Islet precursor cell (in vitro differentiated cells): Measurements from ENCODE around the gene FHIP2A.
"Not testable (repeated sequence)": the region's sequence is repeated elsewhere in the genome, so short reads cannot be mapped to it uniquely, and the experiment has no call there.

ENCODE experiments used
- DNase-seq: peaks from one replicate; pipeline ENCODE4 v3.0.0-alpha.2; 2018

Gene FHIP2A

GRCh38 chr10:114821915-114822443, 399 bp downstream of the FHIP2A start:
- DNase-seq, result peak; percentile 73

- DNase-seq, result peak; percentile 62
Measured at GRCh38 chr10:114822444-114823076, 980 bp downstream of the FHIP2A start.

GRCh38 chr10:114823077-114823463, 1.5 kb downstream of the FHIP2A start:
- no peak for DNase-seq

GRCh38 chr10:114824391-114824790, 2.8 kb downstream of the FHIP2A start:
- no peak for DNase-seq

- DNase-seq, result no peak
Measured at GRCh38 chr10:114825513-114826253, 4.1 kb downstream of the FHIP2A start.

DNA sequence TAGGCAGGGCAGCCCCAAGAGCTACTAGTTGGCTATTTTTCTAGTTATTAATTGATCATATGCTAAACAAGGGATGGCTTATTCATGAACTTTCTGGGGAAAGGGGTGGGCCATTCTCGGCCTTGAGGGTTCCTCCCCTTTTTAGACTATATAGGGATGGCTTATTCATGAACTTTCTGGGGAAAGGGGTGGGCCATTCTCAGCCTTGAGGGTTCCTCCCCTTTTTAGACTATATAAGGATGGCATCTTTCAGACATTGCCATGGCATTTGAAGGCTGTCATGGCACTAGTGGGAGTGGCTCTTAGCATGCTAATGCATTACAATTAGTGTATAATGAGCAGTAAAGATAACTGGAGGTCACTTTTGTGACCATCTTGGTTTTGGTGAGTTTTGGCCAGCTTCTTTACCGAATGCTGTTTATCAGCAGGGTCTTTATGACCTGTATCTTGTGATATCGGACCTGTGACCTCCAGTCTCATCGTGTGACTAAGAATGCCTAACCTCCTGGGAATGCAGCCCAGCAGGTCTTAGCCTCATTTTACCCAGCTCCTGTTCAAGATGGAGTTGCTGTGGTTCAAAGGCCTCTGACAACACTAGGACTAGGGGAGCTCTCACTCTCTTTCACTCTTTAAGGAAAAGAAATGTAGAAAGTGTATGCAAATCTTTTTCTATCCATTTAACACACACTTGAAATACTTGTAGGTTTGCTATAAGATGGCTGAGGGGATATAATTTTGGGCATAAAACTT, 7.8 kb downstream of the FHIP2A start:
- DNase-seq, result no peak

DNA sequence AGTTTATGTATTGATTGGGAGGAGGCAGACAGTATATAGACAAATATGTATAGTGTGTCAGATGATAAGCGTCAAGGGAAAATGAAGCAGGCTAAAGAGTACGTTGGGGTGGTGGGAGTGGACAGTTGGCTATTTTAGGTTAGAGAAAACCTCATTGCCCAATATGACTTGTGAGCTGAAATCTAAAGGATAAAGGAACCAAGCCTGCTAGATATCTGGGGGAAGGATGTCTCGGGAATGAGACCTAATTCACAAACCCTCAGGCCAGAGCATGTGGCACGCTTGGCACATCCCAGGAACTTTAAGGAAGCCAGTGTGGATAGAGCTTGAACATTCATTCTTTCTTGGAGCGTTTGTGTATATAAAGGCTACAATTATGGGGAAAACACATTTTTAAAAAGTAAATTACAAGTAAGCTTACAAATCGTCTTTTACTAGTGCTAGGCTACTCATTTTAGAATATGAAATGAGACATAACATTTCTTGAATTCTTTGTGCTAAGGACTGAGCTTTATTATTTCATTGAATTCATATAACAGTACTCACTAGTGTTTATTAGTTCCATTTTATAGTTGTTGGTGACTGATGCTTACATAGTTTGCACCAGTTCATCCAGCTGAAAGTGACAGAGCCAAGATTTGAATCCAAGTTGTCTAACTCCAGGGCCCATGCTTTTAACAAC, 9.7 kb downstream of the FHIP2A start:
- no peak for DNase-seq

DNA sequence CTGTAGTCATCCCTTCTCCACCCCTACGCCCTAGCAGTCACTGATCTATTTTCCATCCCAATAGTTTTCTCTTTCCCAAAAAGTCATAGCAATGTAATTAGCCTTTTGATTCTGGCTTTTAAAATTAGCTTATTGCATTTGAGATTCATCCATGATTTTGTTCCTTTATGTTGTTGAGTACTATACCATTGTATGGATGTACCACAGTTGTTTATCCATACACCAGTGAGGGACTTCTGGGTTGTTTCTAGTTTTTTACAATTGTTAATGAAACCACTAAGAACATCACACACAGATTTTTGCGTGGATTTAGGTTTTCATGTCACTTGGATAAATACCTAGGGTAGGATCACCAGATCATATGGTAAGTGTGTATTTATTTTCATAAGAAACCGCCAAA, 16.1 kb downstream of the FHIP2A start:
- DNase-seq, result no peak

- DNase-seq, result no peak
Measured at GRCh38 chr10:114839901-114840300, 18.3 kb downstream of the FHIP2A start.

- no peak for DNase-seq
Measured at GRCh38 chr10:114845978-114846693, 24.6 kb downstream of the FHIP2A start.

- DNase-seq, result not testable (repeated sequence)
Measured at GRCh38 chr10:114847517-114847916, 25.9 kb downstream of the FHIP2A start.

- no peak for DNase-seq
Measured at GRCh38 chr10:114849674-114850073, 28.1 kb downstream of the FHIP2A start.

GRCh38 chr10:114850126-114850525, 28.5 kb downstream of the FHIP2A start:
- no peak for DNase-seq

DNA sequence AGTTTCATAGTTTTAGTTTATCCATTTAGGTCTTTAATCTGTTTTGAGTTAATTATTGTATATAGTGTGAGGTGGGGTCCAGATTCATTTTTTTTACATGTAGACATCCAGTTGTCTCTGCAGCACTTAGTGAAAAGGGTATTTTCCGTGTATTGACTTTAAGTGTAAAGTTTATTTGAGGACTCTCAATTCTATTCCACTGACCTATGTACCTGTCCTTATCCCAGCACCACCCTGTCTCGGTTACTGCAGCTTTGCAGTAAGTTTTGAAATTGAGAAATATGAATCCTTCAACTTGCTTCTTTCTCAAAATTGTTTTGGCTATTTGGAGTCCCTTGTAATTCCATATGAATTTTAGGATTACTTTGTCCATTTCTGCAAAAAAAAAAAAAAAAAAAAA, 29.8 kb downstream of the FHIP2A start:
- no peak for DNase-seq

GRCh38 chr10:114852197-114852596, 30.6 kb downstream of the FHIP2A start:
- DNase-seq, result no peak

DNA sequence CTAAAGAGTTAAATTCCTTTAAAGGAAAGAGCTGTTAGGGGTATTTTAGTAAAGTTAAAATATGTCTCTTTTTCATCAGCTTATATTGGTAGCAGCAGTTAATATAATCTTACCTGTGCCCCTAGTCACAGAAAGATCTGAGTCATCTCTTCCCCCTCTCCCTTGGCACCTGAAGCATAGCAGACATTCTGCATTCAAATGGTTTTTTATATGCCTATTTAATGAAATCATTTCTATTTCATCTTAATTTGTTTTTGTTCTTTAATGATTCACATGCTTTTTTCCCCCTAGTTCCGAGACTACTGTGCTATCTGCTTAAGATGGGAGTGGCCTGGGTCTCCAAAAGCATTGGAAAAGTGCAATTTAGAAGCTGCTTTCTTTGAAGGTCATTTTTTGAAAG, 33.3 kb downstream of the FHIP2A start:
- no peak for DNase-seq

DNA sequence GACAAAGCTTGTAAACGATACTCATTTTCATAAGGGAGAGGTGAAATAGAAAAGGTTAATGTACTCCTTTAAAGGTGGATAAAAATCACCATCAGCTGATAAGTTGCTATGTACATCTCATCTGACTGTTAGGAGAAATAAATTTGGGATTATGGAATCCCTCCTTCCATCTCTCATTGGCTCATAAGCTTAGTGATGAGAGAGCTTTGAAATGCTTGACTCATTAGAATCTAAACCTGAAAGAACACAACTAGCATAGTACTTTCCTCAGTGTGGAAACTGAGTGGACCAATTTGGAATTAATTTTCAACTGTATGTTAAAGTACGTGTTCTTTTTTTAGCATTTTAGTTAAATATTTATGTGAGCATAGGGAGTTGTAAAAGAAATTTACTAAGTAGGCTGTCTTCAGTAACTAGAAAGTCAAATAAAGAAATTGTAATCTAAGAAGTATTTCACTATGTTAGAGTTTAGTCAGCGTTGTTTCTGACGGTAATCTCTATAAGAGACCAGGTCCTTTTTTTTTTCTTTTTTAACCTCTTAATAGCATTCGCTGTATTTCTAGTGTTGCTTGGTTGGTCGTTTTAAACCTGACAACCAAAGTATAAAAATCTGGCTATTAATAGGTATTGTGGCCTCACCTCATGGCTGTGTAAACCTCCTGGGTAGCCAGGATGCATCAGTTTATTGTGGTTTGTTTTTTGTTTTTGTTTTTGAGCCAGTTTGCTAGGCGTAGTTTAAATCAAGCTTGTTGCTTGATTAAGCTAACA, 34.4 kb downstream of the FHIP2A start:
- DNase-seq, result no peak

DNA sequence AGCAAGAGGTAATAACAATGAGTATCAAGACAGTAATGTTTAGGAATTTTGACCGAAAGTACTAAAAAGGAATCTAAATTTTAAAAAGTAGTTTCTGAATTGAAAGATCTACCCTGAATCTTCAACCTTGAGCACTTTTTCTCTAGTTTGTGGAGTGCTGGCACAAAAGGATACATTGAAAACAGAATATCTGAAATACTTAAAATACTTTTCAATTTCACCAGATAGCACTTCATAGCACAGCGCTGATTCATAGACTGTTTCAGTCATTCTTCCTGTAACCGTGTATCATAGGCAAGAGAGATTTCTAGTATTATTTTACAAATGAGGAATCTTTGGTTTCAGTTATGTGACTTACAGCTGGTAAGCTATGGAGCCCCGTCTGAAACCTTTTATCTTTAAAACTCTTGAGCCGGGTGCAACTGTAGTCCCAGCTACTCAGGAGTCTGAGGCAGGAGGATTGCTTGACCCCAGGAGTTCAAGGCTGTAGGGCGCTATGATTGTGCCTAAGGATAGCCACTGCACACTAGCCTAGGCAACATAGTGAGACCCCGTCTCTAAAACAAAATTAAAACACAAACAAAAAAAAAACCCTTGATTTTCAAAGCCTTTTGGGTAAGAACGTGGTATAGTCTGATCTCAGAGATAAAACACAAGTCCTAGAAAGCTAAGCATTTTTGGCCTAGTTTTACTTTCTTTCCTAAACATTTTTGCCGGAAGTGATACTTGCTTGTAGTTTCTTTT, 35.1 kb downstream of the FHIP2A start:
- no peak for DNase-seq

- not testable (repeated sequence) for DNase-seq
Measured at GRCh38 chr10:114857288-114857565, 35.6 kb downstream of the FHIP2A start.

- DNase-seq, result no peak
Measured at GRCh38 chr10:114857922-114858629, 36.5 kb downstream of the FHIP2A start.
